Measurements from ENCODE around the gene STXBP4. TPM values are rescaled to one million over a fixed set of nuclear protein-coding genes. Genes with fewer than 3 reads are reported as not detected.

The STXBP4 gene
- total RNA-seq, 3 donors from 2014 or later (not counting 1 experiment from before 2014, with no cell fraction given): 4.9 to 10.3 (median 7.6) TPM

- Mint-ChIP-seq H3K9me3 (no peaks in the 10 kb centered on the region), H3K27me3 (ENCODE audit: low read depth in 2 of 2) (no peaks in the 10 kb centered on the region), H3K27ac (no peak overlapping the region), H3K4me1 (no peaks in the 10 kb centered on the region), H3K4me3 (no peak overlapping the region), H3K36me3 (no peaks in the 10 kb centered on the region)
- DNase-seq (no peak), ATAC-seq (no peak)
- no peaks in the 10 kb centered on the region for H3K9me3 ChIP-seq (ENCODE audit: control insufficient read depth, insufficient read depth, low read length)
- no peaks in the 10 kb centered on the region for H3K36me3 ChIP-seq (ENCODE audit: control insufficient read depth, insufficient read depth, low read length)
- no peaks in the 10 kb centered on the region for H3K27me3 ChIP-seq (ENCODE audit: control insufficient read depth, insufficient read depth, low read length)
- intact Hi-C loops (cut with micrococcal nuclease): no loop called here
- 89% methylated on average over 1 of the region's 3 CpGs for whole genome bisulfite sequencing (ENCODE audit: insufficient coverage)
- no peak for TF ChIP-seq CTCF (IDR thresholded peaks at IDR 0.05)
- no peak overlapping the region for H3K27ac ChIP-seq (ENCODE audit: low read length)
- H3K4me1 ChIP-seq (ENCODE audit: control insufficient read depth, insufficient read depth, low read length): peaks cover 12% of the 10 kb centered on the region
- no peak overlapping the region for H3K4me3 ChIP-seq (ENCODE audit: low read length)
Observed at GRCh38 chr17:54972406-54973138, 4.0 kb downstream of the STXBP4 start.

GRCh38 chr17:54974759-54975158 is 6.2 kb downstream of the STXBP4 start:
- no peak overlapping the region for H3K27ac Mint-ChIP-seq
- intact Hi-C loops (cut with micrococcal nuclease): no loop called here
- Histone ChIP-seq H3K36me3 (ENCODE audit: control insufficient read depth, insufficient read depth, low read length) (no peaks in the 10 kb centered on the region), H3K9me3 (ENCODE audit: control insufficient read depth, insufficient read depth, low read length) (no peaks in the 10 kb centered on the region), H3K4me3 (ENCODE audit: low read length) (no peak overlapping the region), H3K4me1 (ENCODE audit: control insufficient read depth, insufficient read depth, low read length) (peaks cover under 1% of the 10 kb centered on the region), H3K27me3 (ENCODE audit: control insufficient read depth, insufficient read depth, low read length) (no peaks in the 10 kb centered on the region), H3K27ac (ENCODE audit: low read length) (no peak overlapping the region)
- ATAC-seq (no peak), DNase-seq (no peak)
- no peak for TF ChIP-seq CTCF (IDR thresholded peaks at IDR 0.05)
- WGBS (ENCODE audit: insufficient coverage): 86% methylated on average over 3 of the region's 3 CpGs
- no peaks in the 10 kb centered on the region for H3K4me1 Mint-ChIP-seq
- H3K36me3 Mint-ChIP-seq: no peaks in the 10 kb centered on the region
- no peaks in the 10 kb centered on the region for H3K27me3 Mint-ChIP-seq (ENCODE audit: low read depth in 2 of 2)
- no peak overlapping the region for H3K4me3 Mint-ChIP-seq
- no peaks in the 10 kb centered on the region for H3K9me3 Mint-ChIP-seq

- Mint-ChIP-seq H3K36me3 (no peaks in the 10 kb centered on the region), H3K4me1 (no peaks in the 10 kb centered on the region), H3K27me3 (ENCODE audit: low read depth in 2 of 2) (no peaks in the 10 kb centered on the region), H3K9me3 (no peaks in the 10 kb centered on the region), H3K4me3 (no peak overlapping the region), H3K27ac (no peak overlapping the region)
- no peaks in the 10 kb centered on the region for H3K4me1 ChIP-seq (ENCODE audit: control insufficient read depth, insufficient read depth, low read length)
- H3K9me3 ChIP-seq (ENCODE audit: control insufficient read depth, insufficient read depth, low read length): peaks cover 8% of the 10 kb centered on the region
- no peak for ATAC-seq
- 92% methylated on average over 3 of the region's 3 CpGs for WGBS (ENCODE audit: insufficient coverage)
- no peak overlapping the region for H3K4me3 ChIP-seq (ENCODE audit: low read length)
- H3K36me3 ChIP-seq (ENCODE audit: control insufficient read depth, insufficient read depth, low read length): no peaks in the 10 kb centered on the region
- H3K27me3 ChIP-seq (ENCODE audit: control insufficient read depth, insufficient read depth, low read length): no peaks in the 10 kb centered on the region
- intact Hi-C loops (cut with micrococcal nuclease): no loop called here
- no peak for TF ChIP-seq CTCF (IDR thresholded peaks at IDR 0.05)
- H3K27ac ChIP-seq (ENCODE audit: low read length): no peak overlapping the region
- DNase-seq: no peak
Observed at GRCh38 chr17:54976316-54976715, 7.8 kb downstream of the STXBP4 start.

- Mint-ChIP-seq H3K27me3 (ENCODE audit: low read depth in 2 of 2) (no peaks in the 10 kb centered on the region), H3K36me3 (no peaks in the 10 kb centered on the region), H3K27ac (no peak overlapping the region), H3K4me3 (no peak overlapping the region), H3K9me3 (no peaks in the 10 kb centered on the region), H3K4me1 (no peaks in the 10 kb centered on the region)
- Histone ChIP-seq H3K36me3 (ENCODE audit: control insufficient read depth, insufficient read depth, low read length) (no peaks in the 10 kb centered on the region), H3K4me1 (ENCODE audit: control insufficient read depth, insufficient read depth, low read length) (no peaks in the 10 kb centered on the region), H3K27ac (ENCODE audit: low read length) (no peak overlapping the region), H3K27me3 (ENCODE audit: control insufficient read depth, insufficient read depth, low read length) (no peaks in the 10 kb centered on the region), H3K4me3 (ENCODE audit: low read length) (no peak overlapping the region), H3K9me3 (ENCODE audit: control insufficient read depth, insufficient read depth, low read length) (peaks cover 8% of the 10 kb centered on the region)
- intact Hi-C loops (cut with micrococcal nuclease): no loop called here
- no peak for DNase-seq
- WGBS (ENCODE audit: insufficient coverage): 100% methylated on average over 2 of the region's 2 CpGs
- ATAC-seq: no peak
- TF ChIP-seq CTCF (IDR thresholded peaks at IDR 0.05): no peak
Observed at GRCh38 chr17:54977744-54978143, 9.2 kb downstream of the STXBP4 start.
